K562 (cell line): ENCODE results near the gene EPHB2. TPM values are rescaled to one million over a fixed set of nuclear protein-coding genes. Genes with fewer than 3 reads are reported as not detected.

Source experiments
- CHD7 ChIP-seq: fragments of 200-600 bp; sonication (generic); IDR thresholded peaks from one replicate; pipeline ENCODE4 v1.6.1; 2012; ENCODE audit warnings: mild to moderate bottlenecking, low read depth, low read length, inconsistent platforms
- LEF1 ChIP-seq: fragments of 450-650 bp; IDR thresholded peaks from 2 replicates; pipeline ENCODE4 v1.6.1; 2016; ENCODE audit warnings: mild to moderate bottlenecking
- STAG1 ChIP-seq: sonication (generic); formaldehyde crosslinking; IDR thresholded peaks from 2 replicates; pipeline ENCODE4 v1.5.0; 2020; ENCODE audit warnings: missing genetic modification reagents, borderline replicate concordance
- THAP7 ChIP-seq: fragments of 250-450 bp; sonication (Bioruptor Pico); IDR thresholded peaks from 2 replicates; pipeline ENCODE4 v1.5.0; 2021
- YY1 ChIP-seq, 3 experiments: IDR thresholded peaks; 2 replicates each; pipeline ENCODE4 v1.6.1; 2011; ENCODE audit warnings: low read length in 2 of 3, mild to moderate bottlenecking in 2 of 3, moderate library complexity in 2 of 3, borderline replicate concordance in 1 of 3, control low read depth in 1 of 3, low read depth in 1 of 3; ENCODE audit not compliant: insufficient read depth in 3 of 3, insufficient replicate concordance in 2 of 3, control insufficient read depth in 1 of 3, insufficient read length in 1 of 3; ENCODE audit errors: extremely low read depth in 1 of 3
- ZNF280A ChIP-seq: fragments of 450-650 bp; IDR thresholded peaks from 2 replicates; pipeline ENCODE4 v1.6.1; 2018; ENCODE audit warnings: mild to moderate bottlenecking, low read depth; ENCODE audit not compliant: partially characterized antibody
- ZNF41 ChIP-seq: fragments of 250-450 bp; sonication (Bioruptor Pico); conservative IDR thresholded peaks from 2 replicates; pipeline ENCODE4 v1.4.0; 2020; ENCODE audit warnings: mild to moderate bottlenecking
- polyA plus RNA-seq, 8 experiments: library from polyadenylated mRNA; depleted of rRNA in 4 of 8; stranded (reverse) in 5 of 8; unstranded in 3 of 8; fragments of >200 nt; fragmentation: Nextera tagmentation in 2 of 8; fragmentation: Illumina TruSeq in 1 of 8; extraction: Ambion mirVana in 2 of 8; extraction: Trizol in 1 of 8; gene quantifications; 2 replicates each; pipeline versions ENCODE4 v1.2.1 to v1.2.3, GENCODE V29; 2011 to 2014; ENCODE audit warnings: inconsistent platforms in 1 of 8, missing spikeins in 1 of 8
- total RNA-seq, 7 experiments: library from RNA; depleted of rRNA in 6 of 7; stranded (reverse); fragments of >200 nt in 6 of 7; fragmentation: Illumina TruSeq in 2 of 7; extraction: Trizol in 2 of 7; gene quantifications; 2 replicates each; pipeline versions ENCODE4 v1.2.1 to v1.2.3, GENCODE V29; 2011 to 2021; ENCODE audit warnings: low replicate concordance in 1 of 7
- TF ChIP-seq, protein P1 (sequence below), 2 experiments: fragments of 450-650 bp in 1 of 2; IDR thresholded peaks; 2 replicates each; pipeline ENCODE4 v1.6.1; 2011 to 2017; ENCODE audit warnings: low read depth in 2 of 2, antibody characterized with exemption in 1 of 2, borderline replicate concordance in 1 of 2, low read length in 1 of 2, mild to moderate bottlenecking in 1 of 2, mixed read lengths in 1 of 2; ENCODE audit not compliant: control insufficient read depth in 1 of 2

Gene EPHB2
- total and polyA plus RNA-seq, 9 of the 15 experiments (the other 6 are each of a cell fraction or from before 2014, with no cell fraction given) = not detected

- TF ChIP-seq, protein P1, sequence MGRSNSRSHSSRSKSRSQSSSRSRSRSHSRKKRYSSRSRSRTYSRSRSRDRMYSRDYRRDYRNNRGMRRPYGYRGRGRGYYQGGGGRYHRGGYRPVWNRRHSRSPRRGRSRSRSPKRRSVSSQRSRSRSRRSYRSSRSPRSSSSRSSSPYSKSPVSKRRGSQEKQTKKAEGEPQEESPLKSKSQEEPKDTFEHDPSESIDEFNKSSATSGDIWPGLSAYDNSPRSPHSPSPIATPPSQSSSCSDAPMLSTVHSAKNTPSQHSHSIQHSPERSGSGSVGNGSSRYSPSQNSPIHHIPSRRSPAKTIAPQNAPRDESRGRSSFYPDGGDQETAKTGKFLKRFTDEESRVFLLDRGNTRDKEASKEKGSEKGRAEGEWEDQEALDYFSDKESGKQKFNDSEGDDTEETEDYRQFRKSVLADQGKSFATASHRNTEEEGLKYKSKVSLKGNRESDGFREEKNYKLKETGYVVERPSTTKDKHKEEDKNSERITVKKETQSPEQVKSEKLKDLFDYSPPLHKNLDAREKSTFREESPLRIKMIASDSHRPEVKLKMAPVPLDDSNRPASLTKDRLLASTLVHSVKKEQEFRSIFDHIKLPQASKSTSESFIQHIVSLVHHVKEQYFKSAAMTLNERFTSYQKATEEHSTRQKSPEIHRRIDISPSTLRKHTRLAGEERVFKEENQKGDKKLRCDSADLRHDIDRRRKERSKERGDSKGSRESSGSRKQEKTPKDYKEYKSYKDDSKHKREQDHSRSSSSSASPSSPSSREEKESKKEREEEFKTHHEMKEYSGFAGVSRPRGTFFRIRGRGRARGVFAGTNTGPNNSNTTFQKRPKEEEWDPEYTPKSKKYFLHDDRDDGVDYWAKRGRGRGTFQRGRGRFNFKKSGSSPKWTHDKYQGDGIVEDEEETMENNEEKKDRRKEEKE (IDR thresholded peaks at IDR 0.05; ENCODE audit: borderline replicate concordance in 1 of 2, control insufficient read depth in 1 of 2, low read depth in 2 of 2, low read length in 1 of 2) = no peak
- TF ChIP-seq THAP7 = no peak
- no peak for TF ChIP-seq ZNF41 (CRISPR knock-in tag)
- TF ChIP-seq CHD7 = no peak
- no peak for TF ChIP-seq LEF1
- peak; percentile 69 for TF ChIP-seq ZNF280A
- TF ChIP-seq STAG1 (CRISPR knock-in tag) = no peak
- TF ChIP-seq YY1 (IDR thresholded peaks at IDR 0.05; ENCODE audit: borderline replicate concordance in 1 of 3, control insufficient read depth in 1 of 3, extremely low read depth in 1 of 3, insufficient read depth in 3 of 3, insufficient read length in 1 of 3, insufficient replicate concordance in 2 of 3, low read depth in 1 of 3, low read length in 2 of 3) = no peak
These were observed 230.6 kb downstream of the EPHB2 start (continued) for GRCh38 chr1:22941257-22941656.
